ENCODE results near the gene CD160.
"Not testable (repeated sequence)": the region's sequence is repeated elsewhere in the genome, so short reads cannot be mapped to it uniquely, and the experiment has no call there.

Gene CD160, protein sequence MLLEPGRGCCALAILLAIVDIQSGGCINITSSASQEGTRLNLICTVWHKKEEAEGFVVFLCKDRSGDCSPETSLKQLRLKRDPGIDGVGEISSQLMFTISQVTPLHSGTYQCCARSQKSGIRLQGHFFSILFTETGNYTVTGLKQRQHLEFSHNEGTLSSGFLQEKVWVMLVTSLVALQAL

GRCh38 chr1:145719230-145720079, at the start of gene CD160:
TSS of gene CD160 (plus strand) at chr1:145719499. CDS start at chr1:145728328, 8,829 bp downstream.
- DNase-seq, result no peak

GRCh38 chr1:145670995-145671745, 48.1 kb upstream of the CD160 start:
- DNase-seq, result not testable (repeated sequence)

DNA sequence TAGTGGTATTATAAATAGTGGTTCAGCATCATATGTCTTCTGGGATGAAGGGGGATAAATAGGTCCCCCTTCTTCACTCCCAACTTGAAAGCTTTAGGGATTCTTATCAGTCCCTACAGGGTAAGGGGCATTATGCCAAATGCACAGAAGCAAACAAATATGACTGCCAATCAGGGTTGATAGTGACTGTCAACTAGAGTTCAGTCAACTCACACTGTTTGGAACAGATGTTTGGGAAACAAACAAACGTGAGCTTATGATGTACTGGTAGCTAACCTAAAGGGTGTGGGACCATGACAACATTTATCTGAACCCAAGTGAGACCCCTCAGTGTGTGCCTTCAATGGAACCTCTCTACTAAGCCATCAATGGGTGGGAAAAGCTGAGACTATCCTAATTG, 46.1 kb upstream of the CD160 start:
- DNase-seq, result not testable (repeated sequence)

GRCh38 chr1:145684858-145685257, 34.4 kb upstream of the CD160 start:
- DNase-seq, result not testable (repeated sequence)

DNA sequence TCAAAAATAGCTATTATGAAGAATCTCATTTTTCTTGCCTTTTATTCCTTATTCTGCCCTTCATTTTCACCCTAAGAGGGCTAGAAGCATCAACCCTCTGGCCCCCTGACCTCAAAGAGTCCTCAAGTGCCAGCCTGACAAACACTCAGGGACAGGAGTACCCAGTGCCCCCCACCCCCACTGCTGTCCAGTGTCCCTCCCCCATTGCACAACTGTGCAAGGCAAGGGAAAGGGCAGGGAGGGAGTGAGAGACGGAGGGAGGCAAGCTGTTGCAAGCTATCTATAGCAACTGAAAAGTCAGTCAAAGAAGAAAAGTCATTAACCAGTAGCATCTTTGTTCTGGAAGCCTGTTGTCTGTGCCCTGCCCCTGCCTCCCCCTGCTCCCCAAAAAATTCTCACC, 33.2 kb upstream of the CD160 start:
- not testable (repeated sequence) for DNase-seq

- DNase-seq, result no peak
Measured at GRCh38 chr1:145688328-145688727, 31.0 kb upstream of the CD160 start.

DNA sequence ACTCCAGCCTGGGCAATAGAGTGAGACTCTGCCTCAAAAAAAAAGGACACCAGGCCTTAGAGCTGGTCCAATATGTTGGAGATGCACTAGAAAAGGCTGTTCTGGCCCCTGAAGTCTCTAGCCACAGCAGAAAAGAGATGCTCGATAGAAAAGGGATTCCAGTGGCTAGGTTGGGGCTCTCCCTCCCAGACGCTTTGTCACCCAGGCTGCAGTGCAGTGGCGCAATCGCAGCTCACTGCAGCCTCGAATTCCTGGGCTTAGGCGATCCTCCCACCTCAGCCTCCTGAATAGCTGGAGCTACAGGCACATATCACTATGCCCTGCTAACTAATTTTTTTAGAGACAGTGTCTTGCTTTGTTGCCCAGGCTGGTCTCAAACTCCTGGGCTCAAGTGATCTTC, 30.4 kb upstream of the CD160 start:
- no peak for DNase-seq

DNA sequence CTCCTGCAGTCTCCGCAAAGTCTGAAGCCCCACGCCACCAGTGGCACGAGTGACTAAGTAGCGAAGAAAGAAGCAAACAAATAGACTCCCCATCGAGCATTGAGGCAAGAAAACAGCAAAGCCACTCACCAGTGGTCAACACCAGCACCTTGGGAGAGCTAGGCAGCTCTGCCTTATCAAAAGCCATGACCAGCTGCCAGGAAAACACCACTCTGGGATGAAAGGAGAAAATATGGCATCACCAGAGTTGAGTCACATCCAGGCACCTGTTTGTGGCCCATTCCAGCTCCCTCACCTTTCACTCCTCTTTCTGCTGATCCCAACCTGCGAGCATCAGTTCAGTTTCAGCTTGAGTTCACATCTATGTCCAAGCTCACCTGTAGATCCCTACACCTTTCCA, 29.4 kb upstream of the CD160 start:
- DNase-seq, result no peak

DNA sequence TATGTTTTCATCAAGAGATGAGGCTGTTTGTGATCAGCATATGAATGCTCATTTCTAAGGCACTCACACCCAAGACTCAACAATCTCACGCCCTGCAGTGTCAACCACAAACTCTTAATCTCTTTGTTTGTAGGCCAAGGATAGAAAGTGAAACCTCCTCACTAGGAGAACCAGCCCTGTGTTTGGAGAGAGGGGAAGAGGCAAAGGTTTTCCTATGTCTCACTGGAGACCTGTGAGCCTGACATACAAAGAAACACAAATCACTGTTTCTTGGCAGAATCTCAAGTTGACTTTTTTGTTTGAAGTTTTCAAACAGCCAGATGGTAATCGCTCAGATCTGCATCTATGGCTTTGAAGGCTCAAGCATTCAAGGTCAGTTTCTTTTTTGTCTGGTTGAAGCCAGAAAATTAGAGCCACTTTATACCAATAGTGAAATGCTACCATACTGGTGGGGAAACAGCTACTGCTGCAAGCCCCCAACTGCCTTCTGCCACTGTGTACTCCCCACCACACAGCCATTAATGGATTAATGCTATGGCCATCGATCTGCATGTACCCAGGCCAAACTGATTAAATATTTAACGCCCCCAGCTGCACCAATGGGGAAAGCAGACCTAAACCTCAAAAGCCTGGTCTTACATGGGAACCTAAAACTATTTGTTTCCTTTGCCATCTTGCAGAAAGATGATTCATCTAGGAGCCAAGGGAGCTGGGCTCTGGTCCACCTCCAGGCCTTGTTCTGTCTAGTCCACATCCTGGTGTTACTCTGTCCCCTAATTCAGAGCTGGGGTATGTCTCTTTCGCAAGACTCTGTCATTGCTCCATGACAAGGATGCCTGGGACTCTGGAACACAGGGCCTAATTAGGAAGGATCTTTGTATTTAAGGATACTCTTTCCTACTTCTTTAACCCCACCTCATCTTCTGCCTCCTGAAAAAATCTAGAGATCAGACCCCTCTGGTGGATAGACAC, 28.4 kb upstream of the CD160 start:
- no peak for DNase-seq

DNA sequence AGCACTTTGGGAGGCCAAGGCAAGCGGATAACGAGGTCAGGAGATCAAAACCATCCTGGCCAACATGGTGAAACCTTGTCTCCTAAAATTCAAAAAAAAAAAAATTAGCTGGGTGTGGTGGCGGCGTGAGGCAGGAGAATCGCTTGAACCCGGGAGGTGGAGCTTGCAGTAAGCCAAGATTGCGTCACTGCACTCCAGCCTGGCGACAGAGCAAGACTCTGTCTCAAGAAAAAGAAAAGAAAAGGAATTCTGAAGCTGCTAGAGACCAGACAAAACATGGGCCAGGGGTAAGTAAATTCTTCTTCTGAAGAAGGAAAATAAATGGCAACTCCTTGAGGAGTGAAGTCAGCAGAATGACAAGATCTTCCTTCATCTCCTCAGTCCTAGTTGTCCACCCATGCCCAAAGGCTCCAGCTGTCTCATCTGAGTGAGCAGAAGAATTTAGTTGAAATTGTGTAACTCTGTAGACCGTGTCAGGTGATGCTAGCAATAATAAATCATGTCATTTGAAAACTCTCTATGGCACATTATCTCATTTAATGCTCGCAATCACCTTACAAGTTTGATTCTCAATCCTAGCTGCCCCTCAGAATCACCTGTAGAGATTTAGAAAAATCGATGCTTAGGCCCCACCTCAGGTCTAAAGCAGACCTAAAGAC, 26.4 kb upstream of the CD160 start:
- DNase-seq, result no peak

- DNase-seq, result no peak
Measured at GRCh38 chr1:145695821-145696629, 23.3 kb upstream of the CD160 start.

GRCh38 chr1:145696630-145696960, 22.7 kb upstream of the CD160 start:
- DNase-seq, result no peak

GRCh38 chr1:145701306-145701862, 17.9 kb upstream of the CD160 start:
- no peak for DNase-seq

DNA sequence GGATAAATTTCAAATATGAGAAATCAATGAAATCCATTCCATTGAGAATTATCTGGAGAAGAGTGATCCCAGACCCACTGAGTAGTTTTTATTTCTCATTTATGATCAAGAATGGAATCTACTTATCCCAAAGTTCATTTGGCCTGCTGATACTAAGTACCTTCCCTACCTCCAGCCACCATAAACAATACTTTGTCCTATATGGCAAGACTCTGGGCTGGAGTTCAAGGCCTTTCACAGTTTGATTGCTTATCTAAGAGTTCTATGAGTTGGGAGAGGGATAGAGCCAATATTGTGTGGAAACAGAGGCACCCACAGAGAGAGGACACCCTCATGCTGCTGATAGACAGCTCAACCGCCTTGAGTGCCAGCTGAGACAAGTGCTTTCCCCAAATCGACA, 17.2 kb upstream of the CD160 start:
- DNase-seq, result no peak

DNA sequence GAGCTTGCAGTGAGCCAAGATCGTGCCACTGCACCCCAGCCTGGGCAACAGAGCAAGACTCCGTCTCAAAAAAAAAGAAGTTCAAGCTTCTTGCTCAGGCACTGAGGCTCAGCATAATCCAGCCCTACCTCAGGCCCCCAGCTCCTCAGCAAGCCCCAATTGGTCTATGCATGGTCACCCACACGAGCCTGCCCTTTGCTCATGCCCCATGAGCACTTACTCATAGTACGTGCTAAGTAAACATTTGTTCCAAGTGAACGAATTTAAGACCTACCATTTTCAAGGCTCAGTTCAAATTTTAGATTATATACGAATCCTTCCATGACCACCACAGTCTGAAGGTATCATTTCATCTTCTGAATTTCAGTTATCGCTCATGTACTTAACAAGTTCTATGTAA, 16.5 kb upstream of the CD160 start:
- DNase-seq, result no peak

- DNase-seq, result no peak
Measured at GRCh38 chr1:145705622-145706021, 13.7 kb upstream of the CD160 start.

- DNase-seq, result no peak
Measured at GRCh38 chr1:145706086-145706664, 13.1 kb upstream of the CD160 start.

GRCh38 chr1:145707183-145707867, 12.0 kb upstream of the CD160 start, which contains the start of gene PDZK1:
TSS of gene PDZK1 (minus strand) at chr1:145707368. CDS start at chr1:145688021, 19,347 bp downstream.
- no peak for DNase-seq

- no peak for DNase-seq
Measured at GRCh38 chr1:145708063-145708462, 11.2 kb upstream of the CD160 start.
